GM10847 (cell line): ENCODE data around the gene JAG1.

Experiments used
- POLR2A ChIP-seq: IDR thresholded peaks from 2 replicates; pipeline ENCODE4 v1.6.1; 2011; ENCODE audit not compliant: insufficient read length; ENCODE audit errors: extremely low read depth

The JAG1 gene

GRCh38 chr20:10641893-10642292 lies 31.9 kb downstream of the JAG1 start:
- TF ChIP-seq POLR2A = no peak

GRCh38 chr20:10641467-10641866 lies 32.3 kb downstream of the JAG1 start:
- no peak for TF ChIP-seq POLR2A

- no peak for TF ChIP-seq POLR2A
Measured at GRCh38 chr20:10640897-10641296, 32.9 kb downstream of the JAG1 start.

GRCh38 chr20:10639737-10640556 lies 33.9 kb downstream of the JAG1 start:
- TF ChIP-seq POLR2A = no peak

GRCh38 chr20:10639077-10639736 lies 34.6 kb downstream of the JAG1 start:
- no peak for TF ChIP-seq POLR2A

GRCh38 chr20:10637563-10637962 lies 36.2 kb downstream of the JAG1 start:
- no peak for TF ChIP-seq POLR2A

GRCh38 chr20:10637031-10637559 lies 36.7 kb downstream of the JAG1 start:
- no peak for TF ChIP-seq POLR2A

- TF ChIP-seq POLR2A = no peak
Measured at GRCh38 chr20:10636326-10636818, 37.4 kb downstream of the JAG1 start.

- TF ChIP-seq POLR2A = no peak
Measured at GRCh38 chr20:10635476-10636208, 38.2 kb downstream of the JAG1 start.

- TF ChIP-seq POLR2A = no peak
Measured at GRCh38 chr20:10634683-10635411, 39.0 kb downstream of the JAG1 start.

GRCh38 chr20:10634211-10634610 lies 39.6 kb downstream of the JAG1 start:
- no peak for TF ChIP-seq POLR2A

- no peak for TF ChIP-seq POLR2A
Measured at GRCh38 chr20:10633718-10634117, 40.1 kb downstream of the JAG1 start.

GRCh38 chr20:10632721-10633509 lies 40.9 kb downstream of the JAG1 start:
- TF ChIP-seq POLR2A = no peak

- TF ChIP-seq POLR2A = no peak
Measured at GRCh38 chr20:10631126-10631525, 42.7 kb downstream of the JAG1 start.

GRCh38 chr20:10629946-10630650 lies 43.7 kb downstream of the JAG1 start:
- no peak for TF ChIP-seq POLR2A
